ENCODE data around the gene SSTR3.
"Not testable (repeated sequence)": the region's sequence is repeated elsewhere in the genome, so short reads cannot be mapped to it uniquely, and the experiment has no call there.

SSTR3 gene

GRCh38 chr22:37179126-37179470 is 33.2 kb downstream of the SSTR3 start:
- no peak for DNase-seq

DNA sequence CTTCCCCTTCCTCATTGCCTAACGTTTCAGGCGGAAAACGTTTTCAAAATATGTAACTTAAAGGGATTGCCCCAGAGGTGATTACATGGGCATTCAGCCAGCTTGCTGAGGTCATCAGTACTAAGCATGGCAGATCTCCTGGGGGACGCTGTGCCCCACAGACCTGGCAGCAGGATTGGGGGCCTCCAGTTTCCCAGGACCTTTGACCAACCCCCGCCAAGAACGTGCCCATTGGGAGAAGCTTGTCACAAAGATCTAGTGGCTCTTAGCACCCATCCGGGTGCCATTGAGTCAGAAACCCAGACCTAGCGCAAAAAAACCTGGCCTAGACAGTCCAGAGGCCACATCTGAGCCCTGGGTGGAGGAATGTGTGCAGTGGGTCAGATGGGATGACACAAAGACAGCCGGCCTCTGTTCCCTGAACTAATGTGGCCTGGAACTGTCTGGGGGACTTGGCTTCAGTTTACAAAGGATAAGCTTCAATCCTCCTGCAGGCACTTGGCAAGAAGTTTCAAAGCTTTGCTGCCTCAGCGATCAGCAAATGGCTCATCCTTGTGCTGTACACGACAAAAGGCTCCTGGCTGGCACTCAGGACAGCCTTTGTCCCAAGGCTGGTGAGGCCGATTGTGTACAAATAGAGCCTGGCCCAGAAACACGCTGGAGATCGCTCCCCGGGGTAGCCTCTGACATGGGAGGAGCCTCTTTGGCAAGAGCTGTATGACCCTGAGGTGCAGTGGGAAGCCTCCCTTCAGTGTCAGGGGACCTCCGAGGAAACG is 33.7 kb downstream of the SSTR3 start:
- no peak for DNase-seq

DNA sequence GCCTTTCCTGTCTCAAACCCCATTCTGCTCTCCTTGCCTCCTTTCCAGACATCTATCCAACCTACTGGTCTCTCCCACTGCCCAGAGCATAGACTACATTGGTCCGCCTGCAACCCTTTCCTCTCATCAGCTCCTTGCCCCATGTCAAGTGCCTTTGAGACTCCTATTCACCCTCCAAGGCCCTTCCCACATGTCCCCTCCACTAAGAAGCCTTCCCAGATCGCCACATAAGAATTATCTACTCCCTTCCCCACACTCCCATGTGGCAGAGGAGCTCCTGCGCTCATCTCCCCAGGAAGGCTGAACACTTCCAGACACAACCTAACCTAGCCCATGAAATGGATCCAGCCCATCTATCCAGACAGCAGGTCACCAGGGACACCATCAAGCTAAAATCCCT is 34.5 kb downstream of the SSTR3 start:
- DNase-seq, result no peak

DNA sequence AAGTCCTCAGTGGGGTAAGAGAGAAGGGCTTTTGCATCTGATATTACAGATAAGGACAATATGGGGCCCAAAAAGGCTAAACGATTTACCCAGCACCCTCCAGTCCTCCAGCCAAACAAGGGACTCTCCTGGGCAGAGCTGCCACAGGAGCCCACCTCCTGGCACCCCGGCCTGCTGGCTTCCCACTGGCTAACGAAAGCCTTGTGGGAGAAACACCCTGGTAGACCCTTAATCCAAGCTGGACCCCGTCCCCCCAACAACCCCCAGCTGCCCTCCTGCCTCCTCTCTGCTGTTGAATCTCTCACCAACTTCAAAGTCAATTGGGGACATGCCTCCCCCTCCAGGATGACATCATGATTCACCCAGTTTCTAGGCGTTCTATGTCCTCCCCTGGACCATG is 35.1 kb downstream of the SSTR3 start:
- no peak for DNase-seq

GRCh38 chr22:37176464-37177061 is 35.7 kb downstream of the SSTR3 start:
- DNase-seq, result no peak

DNA sequence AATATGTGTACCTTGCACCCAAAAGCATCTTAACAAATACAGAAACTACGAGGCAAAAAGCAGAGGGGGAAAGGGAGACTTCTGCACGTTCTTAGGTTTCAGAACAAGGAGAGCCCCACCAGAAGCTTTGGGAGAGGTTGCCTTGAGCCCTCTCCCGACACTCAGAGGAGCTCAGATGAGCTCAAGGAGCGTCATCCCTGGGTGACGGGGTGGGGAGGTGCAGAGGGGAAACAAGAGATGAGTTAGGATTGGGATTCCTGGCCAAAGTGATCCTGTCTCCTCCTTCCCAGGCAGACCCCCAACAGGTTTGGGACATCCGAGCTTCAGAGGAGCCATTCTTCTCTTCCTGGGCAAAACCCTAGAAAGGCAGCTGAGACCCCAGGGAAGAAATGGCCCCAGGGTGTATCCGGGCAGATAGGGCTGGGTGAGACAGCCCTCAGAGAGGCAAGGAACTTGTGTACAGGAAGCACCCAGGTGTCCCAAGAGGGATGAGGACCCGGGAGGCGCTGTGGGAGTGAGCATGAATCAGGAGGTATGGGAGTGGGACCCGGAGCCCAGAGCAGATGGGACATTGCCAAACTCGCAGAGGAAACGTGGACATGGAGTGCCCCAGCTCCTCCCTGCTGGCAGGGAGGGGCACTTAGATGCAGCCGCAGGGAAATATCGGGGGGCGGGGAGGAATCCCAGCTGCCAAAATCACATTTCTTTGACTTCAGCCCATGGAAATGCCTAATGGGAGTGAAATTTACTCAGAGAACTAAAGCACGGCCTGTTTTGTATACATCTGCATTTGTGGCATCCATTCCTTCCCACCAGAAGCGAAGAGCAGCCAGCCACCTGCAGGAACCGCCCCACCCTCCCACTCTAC is 36.6 kb downstream of the SSTR3 start:
- DNase-seq, result no peak

- no peak for DNase-seq
Measured at GRCh38 chr22:37174964-37175363, 37.3 kb downstream of the SSTR3 start.

- DNase-seq, result no peak
Measured at GRCh38 chr22:37173709-37174108, 38.6 kb downstream of the SSTR3 start.

DNA sequence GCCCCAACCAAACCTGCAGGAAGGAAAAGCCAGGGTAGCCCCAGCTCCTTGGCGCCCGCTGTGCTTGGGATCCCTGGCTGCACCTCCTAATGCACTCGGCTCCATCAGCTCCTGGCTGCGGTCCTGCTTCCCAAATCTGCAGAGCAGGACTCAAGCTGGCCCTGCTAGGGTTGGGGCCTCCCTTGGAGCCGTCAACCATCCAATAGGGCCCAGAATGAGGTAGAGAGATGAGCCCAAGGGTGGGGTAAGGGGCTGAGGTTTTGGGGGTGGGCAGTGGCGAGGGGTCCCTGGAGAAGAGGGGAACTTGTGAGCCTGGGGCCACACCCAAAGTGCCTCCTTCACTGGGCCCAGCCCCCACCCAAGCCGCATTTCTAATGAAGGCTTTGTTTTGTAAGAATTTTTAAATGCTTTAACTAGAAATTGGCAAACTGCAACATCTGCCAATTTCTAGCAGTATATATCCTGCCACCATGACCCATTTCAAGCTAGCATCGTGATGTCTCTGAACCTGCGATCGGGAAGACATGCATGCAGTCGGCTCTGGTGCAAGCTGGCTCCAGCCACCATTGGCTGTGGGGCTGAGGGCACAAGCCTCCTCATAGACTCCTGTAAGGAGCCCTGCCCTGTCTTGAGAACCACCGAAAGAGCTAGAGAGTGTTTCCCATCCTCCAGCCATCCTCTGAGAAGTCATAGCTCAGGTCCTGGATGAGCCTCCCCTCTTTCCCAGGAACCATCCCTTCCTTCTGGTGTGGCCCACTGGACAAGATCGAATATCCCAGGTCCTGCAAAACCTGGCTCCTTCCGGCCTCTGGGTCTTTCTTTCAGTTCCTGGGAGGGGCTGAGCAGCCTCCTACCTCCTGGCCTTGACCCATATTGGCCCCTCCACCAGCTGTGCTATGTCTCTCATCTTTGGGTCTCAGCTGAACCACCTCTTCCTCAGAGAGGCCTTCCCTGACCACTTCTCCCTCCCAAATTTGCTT is 39.7 kb downstream of the SSTR3 start:
- no peak for DNase-seq

DNA sequence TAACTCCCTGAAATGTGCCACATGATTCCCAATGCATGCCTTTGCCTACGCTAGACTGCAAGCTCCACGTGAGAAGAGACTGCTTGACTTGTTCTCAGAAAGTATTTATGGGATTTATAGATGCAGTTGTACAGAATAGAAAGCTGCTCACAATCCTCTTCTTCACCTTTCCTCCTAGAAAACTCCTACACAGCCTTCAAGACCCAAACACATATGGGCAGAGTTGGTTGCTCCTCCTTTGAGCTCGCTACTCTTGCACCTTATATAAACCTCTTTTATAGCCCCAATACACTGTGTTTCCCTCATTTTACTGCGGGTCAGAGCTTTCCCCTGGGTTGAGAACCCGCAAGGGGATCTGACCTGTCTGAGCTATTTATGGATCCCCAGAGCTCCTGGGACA is 40.6 kb downstream of the SSTR3 start:
- DNase-seq, result no peak

DNA sequence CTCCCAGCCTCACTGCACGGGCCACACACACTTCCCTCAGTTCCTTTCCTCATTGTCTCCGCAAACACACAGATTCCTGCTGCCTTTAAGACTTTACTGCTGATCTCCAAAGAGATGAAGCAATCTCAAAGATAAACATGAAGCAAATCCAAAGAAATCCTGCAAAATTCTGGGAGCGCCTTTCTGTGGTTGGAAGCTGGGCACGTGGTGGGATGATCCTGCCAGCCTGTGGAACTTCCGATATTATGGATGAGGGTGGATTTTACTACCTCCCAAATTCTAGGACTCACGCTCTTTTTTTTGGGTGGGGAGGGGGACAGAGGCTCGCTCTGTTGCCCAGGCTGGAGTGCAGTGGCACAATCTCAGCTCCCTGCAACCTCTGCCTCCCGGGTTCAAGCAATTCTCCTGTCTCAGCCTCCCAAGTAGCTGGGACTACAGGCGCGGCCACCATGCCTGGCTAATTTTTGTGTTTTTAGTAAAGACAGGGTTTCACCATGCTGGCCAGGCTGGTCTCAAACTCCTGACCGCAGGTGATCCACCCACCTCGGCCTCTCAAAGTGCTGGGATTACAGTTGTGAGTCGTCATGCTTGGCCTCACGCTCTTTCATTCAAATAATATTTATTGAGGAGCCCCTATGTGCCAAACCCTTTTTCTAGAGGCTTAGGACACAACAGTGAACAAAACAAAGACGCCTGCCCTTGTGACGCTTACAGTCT is 41.4 kb downstream of the SSTR3 start:
- not testable (repeated sequence) for DNase-seq

- DNase-seq, result no peak
Measured at GRCh38 chr22:37169947-37170688, 42.2 kb downstream of the SSTR3 start.

DNA sequence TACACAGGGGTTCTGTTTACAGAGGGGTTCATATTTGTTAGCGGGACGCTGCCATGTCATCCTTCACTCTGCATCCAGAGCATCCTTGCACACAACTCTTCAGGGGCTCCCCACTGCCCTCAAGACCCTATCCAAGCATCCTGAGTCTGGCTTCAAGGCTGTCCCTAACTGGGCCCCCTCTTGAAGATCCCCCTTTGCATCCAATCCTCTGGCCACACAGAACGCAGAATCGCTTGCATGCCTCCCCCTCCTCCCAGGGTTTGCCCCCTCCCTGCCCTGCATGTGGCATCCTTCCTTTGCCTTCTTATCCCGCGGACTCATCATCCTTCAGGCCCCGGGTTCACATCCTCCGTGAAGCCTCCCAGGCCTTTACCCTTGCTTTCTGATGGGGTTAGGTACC is 42.9 kb downstream of the SSTR3 start:
- no peak for DNase-seq

- DNase-seq, result no peak
Measured at GRCh38 chr22:37167981-37168647, 44.2 kb downstream of the SSTR3 start.

- DNase-seq, result no peak
Measured at GRCh38 chr22:37167176-37167980, 44.9 kb downstream of the SSTR3 start.

GRCh38 chr22:37166675-37167066 is 45.6 kb downstream of the SSTR3 start:
- DNase-seq, result peak; percentile 35

DNA sequence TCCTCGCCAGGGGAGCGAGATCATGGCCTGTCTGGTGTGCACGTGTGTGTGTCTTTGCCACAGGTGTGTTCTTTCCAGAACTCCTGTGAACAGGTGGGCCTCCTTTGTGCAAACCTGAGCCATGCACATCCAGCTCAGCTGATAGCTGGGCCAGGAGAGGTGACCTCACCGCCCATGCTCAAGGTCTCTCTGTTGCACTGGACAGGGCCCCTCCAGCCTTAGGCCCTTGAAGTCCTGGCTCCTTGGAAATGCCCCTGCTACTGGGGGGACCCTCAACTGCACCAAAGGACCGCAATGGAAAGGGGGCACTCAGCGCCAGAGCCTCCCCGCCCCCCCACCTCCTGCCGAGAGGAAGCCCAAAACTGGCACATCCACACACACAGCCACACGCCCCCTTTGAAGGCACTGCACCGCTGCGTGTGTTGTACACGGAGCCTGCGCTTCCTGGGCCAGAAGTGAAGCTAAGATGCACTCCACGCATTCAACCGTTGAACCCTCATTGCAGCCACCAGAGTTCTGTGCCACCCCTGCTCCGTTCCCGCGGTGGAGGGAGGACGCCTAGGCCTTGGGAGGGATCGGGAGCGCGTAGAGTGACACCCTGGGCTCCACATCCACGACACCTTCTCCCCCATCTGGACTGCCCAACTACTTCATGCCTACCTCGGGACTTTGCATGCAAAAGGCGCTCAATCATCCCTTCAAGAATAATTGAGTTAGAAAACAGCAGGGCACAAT is 46.2 kb downstream of the SSTR3 start:
- DNase-seq, result no peak

DNA sequence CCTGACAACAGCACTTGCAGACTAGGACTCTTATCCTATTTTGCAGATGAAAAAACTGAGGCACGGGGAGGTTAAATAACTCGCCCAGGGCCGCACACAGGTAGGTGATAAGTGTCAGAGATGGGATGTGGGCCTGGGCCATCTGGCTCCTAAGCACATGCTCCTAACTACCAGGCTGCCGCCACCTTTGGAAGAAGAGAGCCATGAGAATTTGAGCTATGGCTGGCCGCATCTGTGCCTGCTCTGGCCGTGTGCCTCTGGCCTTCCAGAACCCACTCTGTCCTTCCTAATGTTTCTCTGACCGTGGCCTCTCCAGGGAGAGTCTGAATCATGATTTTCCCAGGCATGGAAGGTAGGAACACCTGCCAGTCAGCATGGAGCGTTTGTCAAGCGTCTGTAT is 47.2 kb downstream of the SSTR3 start:
- DNase-seq, result no peak

DNA sequence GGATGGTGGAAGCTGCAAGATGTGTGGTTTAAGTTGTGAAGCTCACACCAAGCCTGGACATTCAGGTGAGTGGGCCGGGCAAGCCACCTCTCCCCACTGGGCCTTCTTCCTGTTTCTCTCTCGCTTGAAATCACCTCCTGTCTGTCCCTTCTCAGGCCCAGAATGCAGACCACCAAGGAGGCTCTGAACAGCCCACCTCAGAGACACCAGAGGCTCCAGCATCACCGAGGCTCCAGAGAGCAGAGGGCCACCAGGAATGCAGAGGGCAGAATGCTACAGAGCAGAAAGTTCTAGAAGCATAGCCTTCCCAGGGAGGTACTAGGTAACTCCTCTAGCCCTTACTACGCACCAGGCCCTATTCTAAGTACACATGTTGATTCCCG is 47.8 kb downstream of the SSTR3 start:
- DNase-seq, result no peak

Data from NCI-H1105 (cell line).